Subcutaneous adipose tissue (tissue), 4 donors: ENCODE measurements around the gene CCL25. TPM values are rescaled to one million over a fixed set of nuclear protein-coding genes. Genes with fewer than 3 reads are reported as not detected.

Experiments
- total RNA-seq, 4 donors: library from RNA; depleted of rRNA; stranded (reverse); fragments of >200 nt; gene quantifications; one replicate each; pipeline ENCODE4 v1.1.0, GENCODE V29; 2016
- TF ChIP-seq, protein P1 (sequence below): fragments of 450-650 bp; IDR thresholded peaks from one replicate; pipeline ENCODE4 v1.5.1; 2016; ENCODE audit warnings: low read depth, mild to moderate bottlenecking, control low read depth, antibody characterized with exemption, moderate library complexity

CCL25 gene
- total RNA-seq, 4 donors from 2014 or later, result not detected

DNA sequence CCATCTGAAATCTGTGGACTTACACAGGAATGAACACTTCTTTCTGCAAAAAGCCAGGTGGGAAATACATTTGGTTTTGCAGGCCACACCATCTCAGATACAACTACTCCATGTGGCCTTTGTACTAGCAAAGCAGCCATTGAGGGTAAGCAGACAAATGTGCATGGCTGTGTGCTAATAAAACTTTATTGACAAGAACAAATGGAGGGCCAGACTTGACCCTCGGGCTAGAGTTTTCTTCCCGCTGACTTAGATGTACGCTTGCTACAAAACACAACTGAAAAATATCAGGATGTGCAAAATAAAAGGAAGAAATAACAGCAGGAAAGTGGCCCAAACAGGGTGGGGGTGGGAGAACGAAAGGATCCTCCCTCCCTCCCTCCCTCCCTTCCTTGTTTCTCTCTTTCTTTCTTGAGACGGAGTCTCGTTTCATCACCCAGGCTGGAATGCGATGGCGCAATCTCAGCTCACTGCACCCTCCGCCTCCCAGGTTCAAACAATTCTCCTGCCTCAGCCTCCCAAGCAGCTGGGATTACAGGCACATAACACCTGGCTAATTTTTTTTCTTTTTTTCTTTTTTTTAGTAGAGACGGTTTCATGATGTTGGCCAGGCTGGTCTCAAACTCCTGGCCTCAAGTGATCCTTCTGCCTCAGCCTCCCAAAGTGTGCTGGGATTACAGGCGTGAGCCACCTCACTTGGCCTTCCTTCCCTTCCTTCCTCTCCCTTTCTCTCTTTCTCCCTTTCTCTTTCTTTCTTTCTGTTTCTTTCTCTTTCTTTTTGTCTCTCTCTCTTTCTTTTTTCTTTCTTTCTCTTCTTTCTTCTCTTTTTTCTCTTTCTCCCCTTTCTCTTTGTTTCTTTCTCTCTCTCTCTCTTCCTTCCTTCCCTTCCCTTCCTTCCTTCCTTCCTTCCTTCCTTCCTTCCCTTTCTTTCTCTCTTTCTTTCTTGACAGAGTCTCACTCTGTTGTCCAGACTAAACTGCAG is 29.3 kb downstream of the CCL25 start:
- TF ChIP-seq, protein P1, sequence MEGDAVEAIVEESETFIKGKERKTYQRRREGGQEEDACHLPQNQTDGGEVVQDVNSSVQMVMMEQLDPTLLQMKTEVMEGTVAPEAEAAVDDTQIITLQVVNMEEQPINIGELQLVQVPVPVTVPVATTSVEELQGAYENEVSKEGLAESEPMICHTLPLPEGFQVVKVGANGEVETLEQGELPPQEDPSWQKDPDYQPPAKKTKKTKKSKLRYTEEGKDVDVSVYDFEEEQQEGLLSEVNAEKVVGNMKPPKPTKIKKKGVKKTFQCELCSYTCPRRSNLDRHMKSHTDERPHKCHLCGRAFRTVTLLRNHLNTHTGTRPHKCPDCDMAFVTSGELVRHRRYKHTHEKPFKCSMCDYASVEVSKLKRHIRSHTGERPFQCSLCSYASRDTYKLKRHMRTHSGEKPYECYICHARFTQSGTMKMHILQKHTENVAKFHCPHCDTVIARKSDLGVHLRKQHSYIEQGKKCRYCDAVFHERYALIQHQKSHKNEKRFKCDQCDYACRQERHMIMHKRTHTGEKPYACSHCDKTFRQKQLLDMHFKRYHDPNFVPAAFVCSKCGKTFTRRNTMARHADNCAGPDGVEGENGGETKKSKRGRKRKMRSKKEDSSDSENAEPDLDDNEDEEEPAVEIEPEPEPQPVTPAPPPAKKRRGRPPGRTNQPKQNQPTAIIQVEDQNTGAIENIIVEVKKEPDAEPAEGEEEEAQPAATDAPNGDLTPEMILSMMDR, result no peak

DNA sequence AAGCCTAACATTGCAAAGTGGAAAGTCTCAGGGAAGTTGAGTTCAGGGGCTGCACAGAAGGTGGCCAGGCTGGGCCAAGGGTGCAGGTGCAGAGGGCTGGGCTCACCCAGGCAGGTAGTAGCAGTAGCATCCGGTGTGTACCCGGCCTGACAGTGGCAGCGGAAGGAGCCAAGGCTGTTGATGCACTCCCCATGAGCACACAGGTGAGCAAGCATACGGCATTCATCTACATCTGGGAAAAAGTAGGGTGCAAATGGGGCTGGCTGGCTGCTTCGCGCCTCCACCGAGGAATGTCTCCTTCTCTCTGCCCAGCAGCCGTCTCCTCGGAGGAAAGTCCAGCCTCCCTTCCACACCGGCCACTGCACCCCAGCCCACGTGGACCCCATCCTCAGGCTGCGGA is 30.6 kb downstream of the CCL25 start:
- TF ChIP-seq, protein P1, result no peak

DNA sequence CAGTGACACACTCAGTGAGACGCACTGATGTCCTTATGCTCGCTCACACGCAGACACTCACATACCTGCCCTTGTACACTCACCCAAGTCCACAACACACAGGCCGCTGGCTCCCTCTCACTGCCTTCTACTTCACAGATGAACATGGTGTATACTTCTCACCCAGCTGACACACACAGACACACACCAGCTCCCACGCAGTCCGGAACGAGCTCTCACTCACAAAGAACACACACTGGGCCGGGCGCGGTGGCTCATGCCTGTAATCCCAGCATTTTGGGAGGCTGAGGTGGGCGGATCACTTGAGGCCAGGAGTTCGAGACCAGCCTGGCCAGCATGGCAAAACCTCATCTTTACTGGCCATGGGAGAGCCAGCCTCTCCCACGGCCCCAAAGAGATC is 31.6 kb downstream of the CCL25 start:
- TF ChIP-seq, protein P1, result no peak

DNA sequence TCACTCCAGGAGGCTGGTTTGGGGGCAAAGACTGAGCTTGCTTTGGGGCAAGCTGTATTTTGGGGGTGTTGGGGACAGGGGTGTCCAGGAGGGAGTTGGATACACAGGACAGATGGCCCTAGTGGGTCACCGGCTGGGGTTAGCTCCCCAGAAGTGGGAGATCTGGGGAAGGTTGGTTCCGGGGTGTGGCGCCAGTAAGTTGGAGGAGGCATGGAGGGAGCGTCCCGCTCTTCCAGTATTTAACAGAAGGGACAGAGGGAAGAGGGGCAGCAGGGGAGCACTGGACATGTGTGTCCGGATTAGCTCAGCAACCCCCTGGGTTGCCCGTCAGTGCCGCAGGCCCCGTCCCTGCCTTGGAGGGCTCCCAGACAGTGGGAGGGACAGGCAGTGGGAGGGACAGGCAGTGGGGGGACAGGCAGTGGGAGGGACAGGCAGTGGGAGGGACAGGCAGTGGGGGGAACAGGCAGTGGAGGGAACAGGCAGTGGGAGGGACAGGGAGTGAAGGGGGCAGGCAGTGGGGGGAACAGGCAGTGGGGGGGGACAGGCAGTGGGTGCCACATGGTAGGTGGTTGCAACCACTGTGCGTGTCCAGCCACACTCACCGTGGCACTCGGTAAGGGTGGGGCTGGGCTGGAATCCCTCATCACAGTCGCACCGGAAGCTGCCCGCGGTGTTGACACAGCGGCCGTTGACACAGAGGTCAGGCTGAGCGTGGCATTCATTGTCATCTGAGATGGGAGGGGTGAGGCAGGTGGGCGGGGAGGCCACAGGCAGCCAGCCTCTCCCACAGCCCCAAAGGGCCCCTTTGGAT is 33.2 kb downstream of the CCL25 start:
- TF ChIP-seq, protein P1, result no peak

DNA sequence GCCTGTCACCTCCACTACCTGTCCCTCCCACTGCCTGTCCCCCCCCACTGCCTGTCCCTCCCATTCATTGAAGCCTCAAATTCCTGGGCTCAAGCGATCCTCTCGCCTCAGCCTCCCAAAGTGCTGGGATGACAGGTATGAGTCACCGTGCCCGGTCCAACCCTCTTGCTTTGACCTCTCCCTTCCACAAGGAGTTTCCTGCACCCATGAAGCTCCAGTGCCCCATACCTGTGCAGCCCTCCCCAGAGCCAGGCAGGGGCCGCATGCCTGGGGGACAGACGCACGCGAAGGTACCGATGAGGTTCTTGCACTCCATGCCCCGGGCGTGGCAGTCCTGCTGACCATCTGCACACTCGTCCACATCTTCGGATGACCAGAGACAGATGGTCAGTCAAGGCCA is 34.3 kb downstream of the CCL25 start:
- TF ChIP-seq, protein P1, result no peak

DNA sequence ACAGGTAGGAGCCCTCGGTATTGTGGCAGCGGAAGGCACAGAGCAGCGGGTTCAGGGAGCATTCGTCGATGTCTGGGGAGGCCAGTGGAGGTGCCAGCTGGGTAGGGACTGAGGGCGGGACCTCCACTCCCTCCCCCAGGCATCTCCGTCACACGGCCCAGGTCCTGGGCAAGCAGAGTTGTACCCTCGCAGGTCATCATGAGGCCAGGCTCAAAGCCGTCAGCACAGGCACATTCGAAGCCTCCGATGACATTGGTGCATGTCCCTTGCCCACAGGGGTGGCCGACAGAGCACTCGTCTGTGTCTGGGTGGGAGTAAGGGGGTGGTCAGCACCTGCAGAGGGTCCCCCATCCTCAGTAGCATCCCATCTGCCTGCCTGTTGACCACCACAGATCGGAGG is 35.3 kb downstream of the CCL25 start:
- TF ChIP-seq, protein P1, result no peak
